ENCODE data around the gene GPX1. TPM values are rescaled to one million over a fixed set of nuclear protein-coding genes. Genes with fewer than 3 reads are reported as not detected.

Gene GPX1
- total RNA-seq, 1 experiment from 2014 or later = 253 TPM

DNA sequence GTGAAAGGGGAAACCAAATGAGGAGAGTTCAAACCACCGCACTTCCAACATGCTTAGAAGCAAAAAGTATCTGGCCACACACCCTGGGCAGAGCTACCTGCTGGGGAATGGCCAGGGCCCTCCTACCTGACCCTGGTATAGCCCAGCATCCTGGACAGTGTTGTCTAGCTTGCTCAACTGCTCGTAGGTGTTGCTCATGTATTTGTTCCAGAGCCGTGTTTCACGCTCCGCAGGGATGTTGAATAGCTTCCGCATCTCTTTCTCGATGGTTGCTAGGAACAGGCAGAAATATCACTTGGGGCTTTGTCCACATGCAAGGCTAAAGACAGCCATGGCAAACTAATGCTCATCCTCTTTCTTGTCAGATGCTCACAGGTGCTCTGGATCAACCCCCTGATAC is 33.4 kb downstream of the GPX1 start:
- H2BK120ac ChIP-seq (ENCODE audit: low read depth, low read length, poor library complexity, severe bottlenecking) = no peak overlapping the region
- TF ChIP-seq, protein P1, sequence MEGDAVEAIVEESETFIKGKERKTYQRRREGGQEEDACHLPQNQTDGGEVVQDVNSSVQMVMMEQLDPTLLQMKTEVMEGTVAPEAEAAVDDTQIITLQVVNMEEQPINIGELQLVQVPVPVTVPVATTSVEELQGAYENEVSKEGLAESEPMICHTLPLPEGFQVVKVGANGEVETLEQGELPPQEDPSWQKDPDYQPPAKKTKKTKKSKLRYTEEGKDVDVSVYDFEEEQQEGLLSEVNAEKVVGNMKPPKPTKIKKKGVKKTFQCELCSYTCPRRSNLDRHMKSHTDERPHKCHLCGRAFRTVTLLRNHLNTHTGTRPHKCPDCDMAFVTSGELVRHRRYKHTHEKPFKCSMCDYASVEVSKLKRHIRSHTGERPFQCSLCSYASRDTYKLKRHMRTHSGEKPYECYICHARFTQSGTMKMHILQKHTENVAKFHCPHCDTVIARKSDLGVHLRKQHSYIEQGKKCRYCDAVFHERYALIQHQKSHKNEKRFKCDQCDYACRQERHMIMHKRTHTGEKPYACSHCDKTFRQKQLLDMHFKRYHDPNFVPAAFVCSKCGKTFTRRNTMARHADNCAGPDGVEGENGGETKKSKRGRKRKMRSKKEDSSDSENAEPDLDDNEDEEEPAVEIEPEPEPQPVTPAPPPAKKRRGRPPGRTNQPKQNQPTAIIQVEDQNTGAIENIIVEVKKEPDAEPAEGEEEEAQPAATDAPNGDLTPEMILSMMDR (conservative IDR thresholded peaks at IDR 0.05) = no peak
- no peaks in the 10 kb centered on the region for H3K27me3 ChIP-seq (ENCODE audit: insufficient read depth, low read length)
- H3K4me3 Mint-ChIP-seq = no peak overlapping the region
- H3K36me3 Mint-ChIP-seq (ENCODE audit: insufficient read depth in 1 of 3, low read depth in 3 of 3) = peaks cover 28 to 77% (median 59%) of the 10 kb centered on the region in 3 experiments; a peak in 6 of 7 replicates
- H3K4ac ChIP-seq (ENCODE audit: low read depth, low read length) = no peak overlapping the region
- no peaks in the 10 kb centered on the region for H3K9me3 Mint-ChIP-seq
- no peak overlapping the region for H3K14ac ChIP-seq (ENCODE audit: insufficient read depth, low read length)
- H4K20me1 ChIP-seq (ENCODE audit: control insufficient read depth, insufficient read depth, insufficient read length) = no peaks in the 10 kb centered on the region
- no CpG with 5 or more reads among the region's 7 CpGs for WGBS (ENCODE audit: extremely low coverage, insufficient read length, low lambda C conversion rate)
- H3K18ac ChIP-seq (ENCODE audit: insufficient read length, low read depth, low read length) = no peak overlapping the region
- H3K27me3 Mint-ChIP-seq (ENCODE audit: low read depth) = no peaks in the 10 kb centered on the region
- no peak overlapping the region for H2BK12ac ChIP-seq (ENCODE audit: insufficient read length, low read depth, low read length)
- H3K79me1 ChIP-seq (ENCODE audit: insufficient read depth, low read depth, low read length, poor library complexity, severe bottlenecking) = no peaks in the 10 kb centered on the region
- no peak overlapping the region for H2BK20ac ChIP-seq (ENCODE audit: low read depth, low read length, poor library complexity, severe bottlenecking)
- no peak overlapping the region for H2AK5ac ChIP-seq (ENCODE audit: insufficient read length, low read length)
- no peak overlapping the region for H3K9ac ChIP-seq (ENCODE audit: extremely low read depth, insufficient read length, low read length)
- no peak overlapping the region for H4K8ac ChIP-seq (replicated peaks; ENCODE audit: insufficient read length, low read depth, low read length)
- no peak overlapping the region for H3K27ac ChIP-seq (ENCODE audit: insufficient read length, low read depth, low read length)
- no peaks in the 10 kb centered on the region for H3K23me2 ChIP-seq (ENCODE audit: insufficient read length, low read depth, low read length, poor library complexity, severe bottlenecking)
- no peaks in the 10 kb centered on the region for H3K4me1 ChIP-seq (ENCODE audit: insufficient read depth, low read length)
- no peak overlapping the region for H2BK15ac ChIP-seq (ENCODE audit: low read depth, low read length)
- no peak overlapping the region for H3K4me2 ChIP-seq (ENCODE audit: insufficient read depth, insufficient read length, low read length)
- no peak overlapping the region for H2AFZ ChIP-seq (ENCODE audit: low read length)
- no peaks in the 10 kb centered on the region for H3K4me1 Mint-ChIP-seq
- H3K23ac ChIP-seq (ENCODE audit: insufficient read length, low read depth, low read length) = no peak overlapping the region
- no peak overlapping the region for H3T11ph ChIP-seq (ENCODE audit: low read length)
- H3K56ac ChIP-seq (ENCODE audit: insufficient read length, low read depth, low read length) = no peak overlapping the region
- no peak overlapping the region for H3K27ac Mint-ChIP-seq
- no peak overlapping the region for H4K5ac ChIP-seq (ENCODE audit: insufficient read length, low read depth, low read length)
- DNase-seq = no peak
- no peak overlapping the region for H4K91ac ChIP-seq (ENCODE audit: insufficient read length, low read depth, low read length)
- no peak overlapping the region for H2BK5ac ChIP-seq (ENCODE audit: insufficient read length, low read length)
- no peaks in the 10 kb centered on the region for H3K9me3 ChIP-seq (ENCODE audit: control insufficient read depth, low read depth, low read length)
- H3K79me2 ChIP-seq (ENCODE audit: insufficient read depth, low read length) = no peaks in the 10 kb centered on the region
